Coronary artery (tissue), 2 donors: ENCODE results near the gene ADAP2.
"Not testable (repeated sequence)": the region's sequence is repeated elsewhere in the genome, so short reads cannot be mapped to it uniquely, and the experiment has no call there.

ENCODE experiments used
- DNase-seq: peaks from one replicate; pipeline ENCODE4 v3.0.0-alpha.2; 2017; ENCODE audit warnings: low spot score
- H3K27ac ChIP-seq, 2 donors: fragments of 200-600 bp; sonication (generic); one replicate each; pipeline ENCODE4 v1.5.1; 2016 to 2019
- H3K4me3 ChIP-seq: fragments of 200-600 bp; sonication (generic); 2 replicates; pipeline ENCODE4 v1.5.1; 2016; ENCODE audit warnings: mild to moderate bottlenecking, moderate library complexity
- CTCF ChIP-seq: fragments of 200-600 bp; sonication (generic); IDR thresholded peaks from one replicate; pipeline ENCODE4 v1.5.1; 2019; ENCODE audit warnings: antibody characterized with exemption

The ADAP2 gene

GRCh38 chr17:30930495-30930894 is 8.8 kb downstream of the ADAP2 start:
- no peak for TF ChIP-seq CTCF
- no peak for DNase-seq

GRCh38 chr17:30931582-30931981 is 9.8 kb downstream of the ADAP2 start:
- not testable (repeated sequence) for H3K27ac ChIP-seq, H3K4me3 ChIP-seq, DNase-seq

More at GRCh38 chr17:30930495-30930894, 8.8 kb downstream of the ADAP2 start:
- H3K4me3 ChIP-seq, result no peak overlapping the region
- no peak overlapping the region for H3K27ac ChIP-seq

GRCh38 chr17:30933966-30934365 is 12.2 kb downstream of the ADAP2 start:
- Histone ChIP-seq H3K27ac (no peak overlapping the region), H3K4me3 (no peak overlapping the region)
- DNase-seq, result no peak
- TF ChIP-seq CTCF, result no peak

- TF ChIP-seq CTCF, result no peak
- H3K27ac ChIP-seq, result peak overlapping the region in 1 of 2 donors; percentile 22
- H3K4me3 ChIP-seq, result no peak overlapping the region
- no peak for DNase-seq
Measured at GRCh38 chr17:30939051-30939689, 17.4 kb downstream of the ADAP2 start.

GRCh38 chr17:30942308-30943079 is 20.7 kb downstream of the ADAP2 start:
- no peak for DNase-seq
- Histone ChIP-seq H3K27ac (no peak overlapping the region), H3K4me3 (no peak overlapping the region)
- TF ChIP-seq CTCF, result no peak

- no peak for TF ChIP-seq CTCF
- H3K27ac ChIP-seq, result no peak overlapping the region
- DNase-seq, result no peak
Measured at GRCh38 chr17:30947796-30948195, 26.1 kb downstream of the ADAP2 start.

GRCh38 chr17:30950189-30950588 is 28.4 kb downstream of the ADAP2 start:
- DNase-seq, result no peak
- TF ChIP-seq CTCF, result no peak
- H3K27ac ChIP-seq, result peak overlapping the region in 1 of 2 donors; percentile 67
- no peak overlapping the region for H3K4me3 ChIP-seq

More at GRCh38 chr17:30947796-30948195, 26.1 kb downstream of the ADAP2 start:
- H3K4me3 ChIP-seq, result no peak overlapping the region
